Uterus (tissue), 4 donors: ENCODE results near the gene NBAS. TPM values are rescaled to one million over a fixed set of nuclear protein-coding genes. Genes with fewer than 3 reads are reported as not detected.
"Not testable (repeated sequence)": the region's sequence is repeated elsewhere in the genome, so short reads cannot be mapped to it uniquely, and the experiment has no call there.

ENCODE experiments used
- DNase-seq, 2 donors: peaks; one replicate each; pipeline ENCODE4 v3.0.0-alpha.2; 2019 to 2020
- H3K27ac ChIP-seq, 2 donors: fragments of 200-600 bp; sonication (generic); 1 replicate in 1 of 2; 2 replicates in 1 of 2; pipeline ENCODE4 v1.5.1; 2016 to 2018
- H3K27me3 ChIP-seq, 2 donors: fragments of 200-600 bp; sonication (generic); one replicate each; pipeline ENCODE4 v1.5.1; 2018 to 2019; ENCODE audit warnings: control low read depth in 1 of 2
- H3K36me3 ChIP-seq, 2 donors: fragments of 200-600 bp; sonication (generic); one replicate each; pipeline ENCODE4 v1.5.1; 2019; ENCODE audit warnings: control low read depth in 1 of 2
- H3K4me1 ChIP-seq, 2 donors: fragments of 200-600 bp; sonication (generic); one replicate each; pipeline ENCODE4 v1.5.1; 2018 to 2019; ENCODE audit warnings: control low read depth in 1 of 2
- H3K4me3 ChIP-seq, 2 donors: fragments of 200-600 bp; sonication (generic); 1 replicate in 1 of 2; 2 replicates in 1 of 2; pipeline ENCODE4 v1.5.1; 2018 to 2019; ENCODE audit warnings: mild to moderate bottlenecking in 1 of 2
- H3K9me3 ChIP-seq, 2 donors: fragments of 200-600 bp; sonication (generic); one replicate each; pipeline ENCODE4 v1.5.1; 2019; ENCODE audit warnings: control low read depth in 1 of 2
- POLR2A ChIP-seq, 2 donors: fragments of 450-650 bp; IDR thresholded peaks; one replicate each; pipeline ENCODE4 v1.6.1; 2016; ENCODE audit warnings: antibody characterized with exemption in 2 of 2, mild to moderate bottlenecking in 1 of 2, moderate library complexity in 1 of 2
- intact Hi-C: fragments of 100-400 bp; cut with DNase I; formaldehyde crosslinking; loops from one replicate; pipeline ENCODE4 v1.15.1; 2023; ENCODE audit warnings: low total_unique reads
- total RNA-seq, 4 donors: library from RNA; depleted of rRNA in 3 of 4; stranded (reverse); fragments of >200 nt in 3 of 4; gene quantifications; one replicate each; pipeline versions ENCODE4 v1.1.0 to v1.2.4, GENCODE V29; 2014 to 2023
- TF ChIP-seq, protein P1 (sequence below), 4 experiments: fragments of 200-600 bp in 2 of 4; fragments of 450-650 bp in 2 of 4; sonication (generic) in 2 of 4; IDR thresholded peaks; one replicate each; pipeline ENCODE4 v1.5.1; 2016 to 2019; ENCODE audit warnings: antibody characterized with exemption in 4 of 4, mild to moderate bottlenecking in 2 of 4, moderate library complexity in 1 of 4
- donor health status: DM: yes; HTN: yes; CAD: no.

The NBAS gene
- total RNA-seq, 4 donors from 2014 or later, result 36.2 to 93.5 (median 49.5) TPM

DNA sequence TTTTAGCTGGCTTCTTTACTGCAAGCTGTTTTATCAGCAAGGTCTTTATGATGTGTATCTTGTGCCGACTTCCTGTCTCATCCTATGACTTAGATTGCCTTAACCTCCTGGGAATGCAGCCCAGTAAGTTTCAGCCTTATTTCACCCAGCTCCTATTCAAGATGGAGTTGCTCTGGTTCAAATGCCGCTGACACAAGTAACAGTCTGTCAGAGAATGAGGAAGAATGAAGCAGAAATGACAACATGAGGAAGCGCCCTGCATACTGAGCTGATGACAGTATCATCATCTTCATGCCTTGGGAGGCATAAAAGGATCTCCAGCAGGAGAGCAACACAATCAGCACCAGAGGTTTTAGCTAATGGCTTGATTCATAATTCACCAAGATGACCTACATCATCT, 309.4 kb downstream of the NBAS start:
- TF ChIP-seq, protein P1, sequence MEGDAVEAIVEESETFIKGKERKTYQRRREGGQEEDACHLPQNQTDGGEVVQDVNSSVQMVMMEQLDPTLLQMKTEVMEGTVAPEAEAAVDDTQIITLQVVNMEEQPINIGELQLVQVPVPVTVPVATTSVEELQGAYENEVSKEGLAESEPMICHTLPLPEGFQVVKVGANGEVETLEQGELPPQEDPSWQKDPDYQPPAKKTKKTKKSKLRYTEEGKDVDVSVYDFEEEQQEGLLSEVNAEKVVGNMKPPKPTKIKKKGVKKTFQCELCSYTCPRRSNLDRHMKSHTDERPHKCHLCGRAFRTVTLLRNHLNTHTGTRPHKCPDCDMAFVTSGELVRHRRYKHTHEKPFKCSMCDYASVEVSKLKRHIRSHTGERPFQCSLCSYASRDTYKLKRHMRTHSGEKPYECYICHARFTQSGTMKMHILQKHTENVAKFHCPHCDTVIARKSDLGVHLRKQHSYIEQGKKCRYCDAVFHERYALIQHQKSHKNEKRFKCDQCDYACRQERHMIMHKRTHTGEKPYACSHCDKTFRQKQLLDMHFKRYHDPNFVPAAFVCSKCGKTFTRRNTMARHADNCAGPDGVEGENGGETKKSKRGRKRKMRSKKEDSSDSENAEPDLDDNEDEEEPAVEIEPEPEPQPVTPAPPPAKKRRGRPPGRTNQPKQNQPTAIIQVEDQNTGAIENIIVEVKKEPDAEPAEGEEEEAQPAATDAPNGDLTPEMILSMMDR (IDR thresholded peaks at IDR 0.05), result no peak
- no peak for TF ChIP-seq POLR2A (IDR thresholded peaks at IDR 0.05)
- H3K4me3 ChIP-seq, result no peak overlapping the region
- H3K9me3 ChIP-seq, result no peaks in the 10 kb centered on the region
- H3K4me1 ChIP-seq, result no peaks in the 10 kb centered on the region
- no peaks in the 10 kb centered on the region for H3K27me3 ChIP-seq
- H3K36me3 ChIP-seq, result no peaks in the 10 kb centered on the region
- no peak overlapping the region for H3K27ac ChIP-seq
- DNase-seq, result no peak
- intact Hi-C loops, result no loop called here

DNA sequence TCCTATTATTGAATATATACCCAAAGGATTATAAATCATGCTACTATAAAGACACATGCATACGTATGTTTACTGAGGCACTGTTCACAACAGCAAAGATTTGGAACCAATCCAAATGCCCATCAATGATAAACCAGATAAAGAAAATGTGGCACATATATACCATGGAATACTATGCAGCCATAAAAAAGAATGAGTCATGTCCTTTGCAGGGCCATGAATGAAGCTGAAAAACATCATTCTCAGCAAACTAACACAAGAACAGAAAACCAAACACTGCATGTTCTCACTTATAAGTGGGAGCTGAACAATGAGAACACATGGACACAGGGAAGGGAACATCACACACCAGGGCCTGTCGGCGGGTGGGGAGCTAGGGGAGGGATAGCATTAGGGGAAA, 310.2 kb downstream of the NBAS start:
- intact Hi-C loops, DNase-seq, H3K36me3 ChIP-seq, H3K27me3 ChIP-seq, H3K27ac ChIP-seq, H3K4me1 ChIP-seq, H3K9me3 ChIP-seq, H3K4me3 ChIP-seq: not testable (repeated sequence)

DNA sequence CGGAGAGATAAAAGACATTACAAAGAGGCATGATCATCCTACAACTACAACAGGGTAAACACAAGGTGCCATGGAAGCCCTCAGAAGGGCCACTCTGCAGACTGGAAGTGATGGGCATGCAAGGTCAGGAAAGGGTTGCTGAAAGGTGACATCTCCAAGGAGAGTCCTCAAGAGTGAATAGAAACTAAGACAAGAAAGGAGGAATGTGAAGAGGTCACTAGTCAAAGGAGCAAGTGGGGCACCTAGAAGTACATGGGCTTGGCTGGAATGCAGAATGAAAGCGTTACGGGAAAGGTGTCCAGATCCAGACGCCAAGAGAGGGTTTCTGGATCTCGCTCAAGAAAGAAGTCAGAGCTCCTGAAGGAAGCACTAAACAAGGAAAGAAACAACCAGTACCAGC, 314.3 kb downstream of the NBAS start:
- Histone ChIP-seq H3K27ac (no peak overlapping the region), H3K4me1 (no peaks in the 10 kb centered on the region)
- intact Hi-C loops, result no loop called here

DNA sequence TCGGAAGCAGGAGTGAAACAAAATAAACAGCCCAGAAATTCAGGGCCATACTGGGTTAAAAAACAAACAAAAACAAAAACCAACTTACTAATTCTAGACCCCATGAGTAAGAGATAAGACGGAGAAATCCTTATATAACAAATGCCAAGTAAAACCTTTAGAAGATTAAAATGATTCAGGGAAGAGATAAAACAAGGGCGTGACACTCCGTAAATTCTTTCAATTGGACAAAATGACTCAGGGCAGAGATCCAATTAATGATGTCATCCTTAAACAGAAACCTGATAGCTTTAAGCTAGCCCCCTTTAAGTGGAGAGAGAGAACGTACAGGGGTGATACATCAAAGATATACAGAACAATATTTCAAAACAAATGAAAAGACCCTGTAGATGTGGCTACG, 317.4 kb downstream of the NBAS start:
- Histone ChIP-seq H3K36me3 (no peaks in the 10 kb centered on the region), H3K27me3 (no peaks in the 10 kb centered on the region), H3K4me3 (no peak overlapping the region), H3K9me3 (no peaks in the 10 kb centered on the region), H3K27ac (no peak overlapping the region), H3K4me1 (no peaks in the 10 kb centered on the region)
- intact Hi-C loops, result no loop called here
- no peak for DNase-seq
- TF ChIP-seq POLR2A (IDR thresholded peaks at IDR 0.05), result no peak
- TF ChIP-seq, protein P1 (IDR thresholded peaks at IDR 0.05), result no peak

More for the DNA sequence above, 314.3 kb downstream of the NBAS start:
- Histone ChIP-seq H3K4me3 (no peak overlapping the region), H3K27me3 (no peaks in the 10 kb centered on the region), H3K9me3 (no peaks in the 10 kb centered on the region), H3K36me3 (no peaks in the 10 kb centered on the region)
- no peak for DNase-seq
- TF ChIP-seq POLR2A (IDR thresholded peaks at IDR 0.05), result no peak
- TF ChIP-seq, protein P1 (IDR thresholded peaks at IDR 0.05), result no peak

DNA sequence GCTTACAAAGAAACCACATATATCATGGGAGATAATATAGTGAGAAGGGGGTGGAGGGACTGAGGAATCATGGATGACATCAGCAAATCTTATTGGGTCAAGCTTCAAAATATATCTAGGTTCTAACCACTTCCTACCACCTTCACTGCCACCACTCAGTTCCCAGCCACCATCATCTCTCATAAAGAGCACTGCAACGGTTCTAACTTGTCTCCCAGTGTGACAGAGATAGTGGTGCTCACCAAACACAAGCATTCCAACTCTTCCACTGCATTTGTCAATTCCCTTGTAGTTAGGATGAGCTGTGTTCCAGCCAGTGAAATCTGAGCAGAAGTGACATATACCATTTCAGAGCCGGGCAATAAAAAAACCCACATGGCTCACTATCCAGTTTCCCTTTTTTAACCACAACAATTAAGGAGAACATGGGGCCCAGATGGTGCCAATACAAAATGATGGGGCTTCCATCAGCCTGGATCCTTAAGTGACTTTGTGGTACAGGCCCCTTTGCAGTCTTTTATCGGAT, 318.1 kb downstream of the NBAS start:
- intact Hi-C loops, result no loop called here
- H3K4me3 ChIP-seq, result no peak overlapping the region
- H3K4me1 ChIP-seq, result no peaks in the 10 kb centered on the region
- H3K27ac ChIP-seq, result no peak overlapping the region
- DNase-seq, result no peak
- H3K36me3 ChIP-seq, result no peaks in the 10 kb centered on the region
- TF ChIP-seq, protein P1 (IDR thresholded peaks at IDR 0.05), result no peak
- TF ChIP-seq POLR2A (IDR thresholded peaks at IDR 0.05), result no peak
- no peaks in the 10 kb centered on the region for H3K27me3 ChIP-seq
- no peaks in the 10 kb centered on the region for H3K9me3 ChIP-seq

DNA sequence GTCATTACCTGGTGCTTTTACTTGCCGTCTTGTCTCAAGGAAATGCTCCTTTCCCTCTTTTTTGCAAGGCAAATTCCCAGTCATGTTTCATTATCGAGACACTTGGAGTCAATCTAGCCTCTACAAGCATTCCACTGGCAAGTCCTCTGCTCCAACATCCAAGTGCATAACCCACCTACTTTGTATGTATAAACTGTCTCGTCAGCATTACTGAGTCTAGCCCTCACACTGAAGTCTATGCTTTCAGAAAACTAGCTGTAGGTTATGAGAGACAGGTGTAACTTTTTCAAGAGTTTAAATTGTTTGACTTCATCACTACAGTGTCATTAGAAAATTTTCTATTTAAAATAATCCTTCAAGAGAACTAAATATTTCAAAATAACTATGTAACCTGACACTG, 319.2 kb downstream of the NBAS start:
- no peaks in the 10 kb centered on the region for H3K27me3 ChIP-seq
- H3K36me3 ChIP-seq, result no peaks in the 10 kb centered on the region
- H3K27ac ChIP-seq, result no peak overlapping the region
- no peaks in the 10 kb centered on the region for H3K4me1 ChIP-seq
- H3K4me3 ChIP-seq, result no peak overlapping the region
- H3K9me3 ChIP-seq, result no peaks in the 10 kb centered on the region
- intact Hi-C loops, result no loop called here
- TF ChIP-seq POLR2A (IDR thresholded peaks at IDR 0.05), result no peak
- TF ChIP-seq, protein P1 (IDR thresholded peaks at IDR 0.05), result no peak
- DNase-seq, result no peak
